ENCODE data around the gene PLXDC1. TPM values are rescaled to one million over a fixed set of nuclear protein-coding genes. Genes with fewer than 3 reads are reported as not detected.

PLXDC1 gene
- total RNA-seq, 1 donor from 2014 or later = 15.8 TPM

DNA sequence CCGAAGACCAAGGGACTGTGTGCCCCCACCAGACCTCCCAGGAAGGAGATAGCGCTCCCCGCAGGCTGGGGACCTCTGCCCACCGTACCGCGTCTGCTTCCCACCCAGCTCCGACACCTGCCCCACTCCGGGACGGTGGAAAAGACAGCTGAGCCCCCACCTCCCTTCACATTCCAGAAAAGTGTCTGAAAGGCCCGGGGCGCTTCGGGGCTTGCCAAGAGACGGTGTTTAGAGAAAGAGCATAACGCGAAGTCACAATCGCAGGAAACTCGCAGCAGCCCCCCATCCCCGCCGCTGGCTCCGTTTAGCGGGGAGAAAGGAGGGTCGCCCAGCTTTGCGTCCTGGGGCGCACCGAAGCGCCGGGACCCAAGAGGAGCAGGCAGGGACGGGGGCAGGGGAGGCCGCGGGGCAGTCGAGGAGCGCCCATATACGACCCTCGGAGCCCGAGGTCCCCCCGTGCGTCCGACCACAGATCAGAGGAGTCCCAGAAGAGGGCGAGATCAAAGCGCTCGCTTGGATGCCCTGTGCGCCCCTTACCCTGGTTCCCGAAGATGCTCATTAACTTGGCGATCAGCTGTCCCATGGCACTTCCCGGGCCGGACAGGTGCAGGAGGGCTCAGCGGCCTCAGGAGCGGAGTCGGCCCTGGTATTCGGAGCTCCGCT, 13.9 kb upstream of the PLXDC1 start:
- ATAC-seq = peak; percentile 25
- no peak for DNase-seq
- intact Hi-C loops (cut with micrococcal nuclease) = no loop called here

DNA sequence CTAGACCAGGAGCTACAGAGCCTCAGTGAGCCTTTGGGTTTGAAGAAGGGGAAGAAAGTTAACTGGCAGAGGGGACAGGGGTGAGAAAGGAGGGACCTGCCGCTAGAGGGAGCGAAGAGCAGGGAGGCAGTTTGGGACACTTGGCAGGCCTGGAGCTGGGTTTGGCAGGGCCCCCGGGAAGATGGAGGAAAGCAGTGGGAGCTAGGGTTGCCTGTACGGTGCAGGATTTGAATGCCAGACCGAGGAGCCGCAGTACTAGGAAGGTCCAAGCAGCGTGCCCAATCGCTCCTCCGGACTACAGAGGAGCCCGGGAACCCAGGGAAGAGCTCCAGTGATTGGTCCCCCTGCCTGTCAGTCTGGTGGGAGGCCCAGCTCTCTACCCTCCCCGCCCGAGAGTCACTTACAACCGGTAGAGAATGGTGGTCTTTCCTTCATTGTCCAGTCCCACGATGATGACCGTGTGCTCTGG, 13.3 kb upstream of the PLXDC1 start:
- DNase-seq = peak; percentile 93
- ATAC-seq = peak; percentile 94
- intact Hi-C loops (cut with micrococcal nuclease) = no loop called here

- ATAC-seq (no peak), DNase-seq (no peak)
- intact Hi-C loops (cut with micrococcal nuclease) = no loop called here
Measured at GRCh38 chr17:39161962-39162361, 10.5 kb upstream of the PLXDC1 start.

DNA sequence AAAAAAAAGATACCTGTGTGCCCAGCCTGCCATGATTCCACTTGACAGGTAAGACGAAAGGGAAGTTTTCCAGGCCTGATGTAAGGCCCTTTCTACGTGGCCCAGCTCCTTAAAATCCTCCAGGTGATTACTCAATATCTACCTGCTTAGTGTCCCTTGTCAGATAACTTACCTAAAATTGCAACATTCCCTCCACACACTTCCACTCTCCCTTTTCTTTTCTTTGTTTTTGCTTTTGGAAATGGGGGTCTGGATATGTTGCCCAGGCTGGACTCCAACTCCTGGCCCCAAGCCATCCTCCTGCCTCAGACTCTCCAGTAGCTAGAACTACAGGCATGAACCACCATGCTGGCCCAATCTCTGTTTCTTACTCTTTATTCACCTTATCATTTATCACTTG, 7.2 kb upstream of the PLXDC1 start:
- ATAC-seq (no peak), DNase-seq (no peak)
- intact Hi-C loops (cut with micrococcal nuclease) = no loop called here

GRCh38 chr17:39156491-39156890, 5.1 kb upstream of the PLXDC1 start:
- peak; percentile 9 for DNase-seq
- no peak for ATAC-seq
- intact Hi-C loops (cut with micrococcal nuclease) = no loop called here

DNA sequence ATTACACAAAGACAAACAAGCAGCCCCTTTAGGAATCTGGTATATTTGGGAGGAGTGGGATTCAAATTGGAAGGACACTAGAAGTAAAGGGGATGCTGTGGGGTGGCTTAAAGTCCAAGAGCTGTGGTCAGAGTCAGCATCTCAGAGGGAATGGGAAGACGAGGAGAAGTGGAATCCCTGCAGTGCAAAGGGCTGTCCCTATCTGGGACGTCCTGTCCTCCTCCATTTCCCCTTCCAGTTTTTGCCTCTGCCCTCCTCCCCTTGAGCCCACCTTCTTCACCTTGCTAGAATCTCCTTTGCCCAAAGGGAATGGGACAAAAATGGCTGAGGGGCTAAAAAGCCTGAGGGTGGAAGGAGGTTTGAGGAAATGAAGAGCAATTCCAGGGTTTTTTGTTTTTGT, 4.2 kb upstream of the PLXDC1 start:
- DNase-seq (peak; percentile 2), ATAC-seq (no peak)
- intact Hi-C loops (cut with micrococcal nuclease) = no loop called here

- ATAC-seq = peak; percentile 84
- intact Hi-C loops (cut with micrococcal nuclease) = loop anchor here (5.0 kb wide), 1 partner anchor 171 kb away; no protein-coding TSS in a partner anchor
- peak; percentile 91 for DNase-seq
Measured at GRCh38 chr17:39153599-39154051, 2.2 kb upstream of the PLXDC1 start.

DNA sequence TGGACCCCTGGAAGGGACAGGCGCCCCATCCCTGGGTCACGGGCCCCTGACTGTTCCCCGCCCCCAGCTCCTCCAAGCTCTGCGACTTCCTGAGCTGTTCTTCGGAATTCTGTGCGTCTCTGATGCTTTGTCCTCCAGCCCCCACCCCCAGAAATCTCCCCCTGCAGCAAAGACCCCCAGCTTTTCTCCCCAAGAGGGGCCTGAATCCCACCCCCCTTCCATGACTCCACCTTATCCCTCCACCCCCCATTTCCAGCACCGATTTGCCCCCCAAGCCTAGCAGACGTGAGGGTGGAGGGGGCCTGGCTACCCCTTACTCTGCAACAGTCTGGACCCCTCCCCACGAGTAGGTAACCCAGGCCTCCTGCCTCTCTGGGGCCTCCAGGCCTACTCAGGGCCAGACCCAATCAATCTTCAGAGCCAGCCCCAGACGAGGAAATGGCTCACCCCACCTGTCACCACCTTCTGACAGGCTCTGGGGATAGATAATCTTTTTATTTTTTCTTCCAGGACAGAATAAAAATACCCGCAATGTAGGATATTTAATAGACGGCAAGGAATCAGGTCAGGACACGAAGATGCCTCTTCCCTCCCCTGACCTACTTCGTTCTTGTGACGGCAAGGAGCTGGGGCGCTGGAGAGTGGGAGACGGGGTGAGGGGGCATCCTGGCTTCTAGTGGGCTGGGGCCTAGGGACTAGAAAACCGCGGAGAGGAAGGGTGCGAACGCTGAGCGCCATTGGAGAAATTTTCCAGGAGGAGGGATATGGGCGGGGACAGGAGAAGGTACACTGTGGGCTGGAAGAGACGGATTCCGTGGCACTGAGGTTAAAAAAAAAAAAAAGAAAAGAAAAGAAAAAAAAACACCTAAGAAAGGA, 744 bp upstream of the PLXDC1 start:
- ATAC-seq (peak; percentile 29), DNase-seq (peak; percentile 53)
- intact Hi-C loops (cut with micrococcal nuclease) = loop anchor here (5.0 kb wide), 1 partner anchor 170 kb away; no protein-coding TSS in a partner anchor

GRCh38 chr17:39150795-39151149, 665 bp downstream of the PLXDC1 start:
- no peak for DNase-seq
- intact Hi-C loops (cut with micrococcal nuclease) = loop anchor here (5.0 kb wide), 1 partner anchor 168 kb away; no protein-coding TSS in a partner anchor
- no peak for ATAC-seq

GRCh38 chr17:39150104-39150634, 1.3 kb downstream of the PLXDC1 start:
- ATAC-seq = no peak
- intact Hi-C loops (cut with micrococcal nuclease) = loop anchor here (5.0 kb wide), 1 partner anchor 168 kb away; no protein-coding TSS in a partner anchor
- no peak for DNase-seq

GRCh38 chr17:39147221-39148185, 3.9 kb downstream of the PLXDC1 start:
- intact Hi-C loops (cut with micrococcal nuclease) = loop anchor here (10.0 kb wide), 1 partner anchor 53 kb away; no protein-coding TSS in a partner anchor

GRCh38 chr17:39146273-39146672, 5.2 kb downstream of the PLXDC1 start:
- peak; percentile 6 for DNase-seq
- intact Hi-C loops (cut with micrococcal nuclease) = loop anchor here (10.0 kb wide), 1 partner anchor 51 kb away; no protein-coding TSS in a partner anchor
- ATAC-seq = no peak

More at GRCh38 chr17:39147221-39148185, 3.9 kb downstream of the PLXDC1 start:
- no peak for ATAC-seq
- DNase-seq = no peak

GRCh38 chr17:39145143-39145542, 6.3 kb downstream of the PLXDC1 start:
- intact Hi-C loops (cut with micrococcal nuclease) = loop anchor here (10.0 kb wide), 1 partner anchor 50 kb away; no protein-coding TSS in a partner anchor
- peak; percentile 21 for DNase-seq
- no peak for ATAC-seq

DNA sequence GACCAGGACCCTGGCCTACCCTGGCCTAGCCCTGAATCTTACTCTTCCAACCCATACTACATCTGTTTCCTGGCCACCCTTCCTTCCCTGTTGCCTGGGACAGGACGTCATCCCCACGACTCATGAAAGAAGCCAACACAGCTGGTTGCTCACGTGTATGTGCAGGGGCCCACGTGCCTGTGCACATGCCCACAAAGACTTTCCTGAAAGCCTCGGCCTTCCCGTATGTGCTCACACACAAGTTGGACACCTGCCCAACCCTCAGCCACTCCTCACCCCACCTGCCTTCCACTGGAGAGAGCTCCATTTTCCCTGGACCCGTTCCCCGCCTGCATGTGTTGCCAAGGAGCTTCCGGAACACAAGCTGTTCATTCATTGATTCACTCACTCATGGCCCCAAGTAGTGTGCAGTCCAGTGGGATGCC, 7.0 kb downstream of the PLXDC1 start:
- DNase-seq (peak; percentile 93), ATAC-seq (peak; percentile 89)
- intact Hi-C loops (cut with micrococcal nuclease) = loop anchor here (10.0 kb wide), 1 partner anchor 50 kb away; no protein-coding TSS in a partner anchor

DNA sequence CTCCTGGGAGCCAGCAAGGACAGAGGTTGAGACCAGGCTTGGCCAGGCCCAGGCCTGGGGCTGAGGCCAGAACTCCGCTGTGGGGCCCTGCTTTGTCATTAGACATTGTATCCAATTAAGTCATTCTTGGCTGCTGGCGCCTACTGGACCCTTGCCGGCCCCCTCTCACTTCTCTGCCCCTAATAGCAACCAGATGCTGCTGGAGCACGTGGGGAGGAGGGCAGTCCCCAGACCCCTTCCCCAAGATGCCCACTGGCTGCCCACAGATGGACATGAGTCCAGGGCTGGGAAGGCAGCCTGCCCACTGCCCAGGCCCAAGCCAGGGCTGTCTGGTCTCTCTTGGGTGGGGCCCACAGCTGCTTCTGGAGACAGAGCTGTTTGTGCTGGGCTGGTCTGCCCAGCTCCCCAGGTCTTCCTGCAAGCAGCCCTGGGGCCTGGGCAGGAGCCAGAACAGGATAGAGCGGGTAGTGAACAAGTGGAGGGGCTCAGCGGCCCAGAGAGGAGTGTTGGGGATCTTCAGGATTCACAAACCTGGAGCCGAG, 7.8 kb downstream of the PLXDC1 start:
- intact Hi-C loops (cut with micrococcal nuclease) = loop anchor here (10.0 kb wide), 1 partner anchor 49 kb away; no protein-coding TSS in a partner anchor
- DNase-seq = peak; percentile 88
- peak; percentile 78 for ATAC-seq

- intact Hi-C loops (cut with micrococcal nuclease) = loop anchor here (10.0 kb wide), 1 partner anchor 47 kb away; no protein-coding TSS in a partner anchor
- DNase-seq (peak; percentile 22), ATAC-seq (no peak)
Measured at GRCh38 chr17:39141915-39142664, 9.3 kb downstream of the PLXDC1 start.

DNA sequence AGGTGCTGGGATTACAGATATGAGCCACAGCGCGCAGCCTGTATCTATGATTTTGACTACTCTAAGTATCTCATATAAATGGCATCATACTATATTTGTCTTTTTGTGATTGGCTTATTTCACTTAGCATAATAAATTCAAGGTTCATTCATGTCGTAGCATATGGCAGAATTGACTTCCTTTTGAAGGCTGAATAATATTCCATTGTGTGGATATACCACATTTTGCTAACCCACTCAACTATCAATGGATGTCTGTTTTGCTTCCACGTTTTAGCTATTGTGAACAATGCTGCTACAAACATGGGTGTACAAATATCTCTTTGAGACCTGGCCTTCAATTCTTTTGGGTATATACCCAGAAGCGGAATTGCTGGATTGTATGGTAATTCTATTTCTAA, 10.1 kb downstream of the PLXDC1 start:
- DNase-seq (no peak), ATAC-seq (no peak)
- intact Hi-C loops (cut with micrococcal nuclease) = loop anchor here (10.0 kb wide), 1 partner anchor 46 kb away; no protein-coding TSS in a partner anchor

Data from left ventricle myocardium superior (tissue), 1 donor.